ENCODE measurements around the gene HERC5.

- TF ChIP-seq EP300 (IDR thresholded peaks at IDR 0.05) (no peak), CTCF (IDR thresholded peaks at IDR 0.05) (no peak), POLR2A (IDR thresholded peaks at IDR 0.05) (no peak)
Observed at GRCh38 chr4:88451205-88451604, 5.7 kb upstream of the HERC5 start.
